ENCODE measurements around the gene KLF17. TPM values are rescaled to one million over a fixed set of nuclear protein-coding genes. Genes with fewer than 3 reads are reported as not detected.

KLF17 gene
- total RNA-seq, 1 experiment from 2014 or later, result not detected

DNA sequence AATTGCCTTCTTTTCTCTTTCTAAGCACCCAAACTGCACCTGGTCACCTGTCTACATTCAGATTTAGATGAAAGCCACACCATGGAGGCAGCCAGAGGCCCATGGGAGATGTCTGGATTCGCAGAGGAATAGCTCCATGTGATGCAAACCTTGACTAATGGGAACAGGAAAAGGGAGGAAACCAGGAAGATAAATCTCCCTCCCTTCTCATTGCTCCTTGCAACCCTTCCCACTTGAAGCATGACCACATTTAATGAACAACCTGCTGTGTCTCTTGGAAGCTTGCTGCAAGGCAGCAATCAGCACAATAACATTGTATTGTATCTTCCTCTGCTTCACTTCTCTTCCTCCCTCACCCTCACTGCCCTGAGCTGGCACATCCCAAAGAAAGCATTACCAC is 42.6 kb upstream of the KLF17 start (continued):
- TF ChIP-seq, protein P1, sequence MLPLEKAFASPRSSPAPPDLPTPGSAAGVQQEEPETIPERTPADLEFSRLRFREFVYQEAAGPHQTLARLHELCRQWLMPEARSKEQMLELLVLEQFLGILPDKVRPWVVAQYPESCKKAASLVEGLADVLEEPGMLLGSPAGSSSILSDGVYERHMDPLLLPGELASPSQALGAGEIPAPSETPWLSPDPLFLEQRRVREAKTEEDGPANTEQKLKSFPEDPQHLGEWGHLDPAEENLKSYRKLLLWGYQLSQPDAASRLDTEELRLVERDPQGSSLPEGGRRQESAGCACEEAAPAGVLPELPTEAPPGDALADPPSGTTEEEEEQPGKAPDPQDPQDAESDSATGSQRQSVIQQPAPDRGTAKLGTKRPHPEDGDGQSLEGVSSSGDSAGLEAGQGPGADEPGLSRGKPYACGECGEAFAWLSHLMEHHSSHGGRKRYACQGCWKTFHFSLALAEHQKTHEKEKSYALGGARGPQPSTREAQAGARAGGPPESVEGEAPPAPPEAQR (CRISPR knock-in tag; IDR thresholded peaks at IDR 0.05), result no peak
- no peak for TF ChIP-seq KAT7 (CRISPR knock-in tag; IDR thresholded peaks at IDR 0.05; ENCODE audit: borderline replicate concordance)
- TF ChIP-seq ZNF219 (CRISPR knock-in tag; IDR thresholded peaks at IDR 0.05; ENCODE audit: borderline replicate concordance), result no peak
- TF ChIP-seq GTF2I (CRISPR knock-in tag; conservative IDR thresholded peaks at IDR 0.05), result no peak
- TF ChIP-seq, protein P2, sequence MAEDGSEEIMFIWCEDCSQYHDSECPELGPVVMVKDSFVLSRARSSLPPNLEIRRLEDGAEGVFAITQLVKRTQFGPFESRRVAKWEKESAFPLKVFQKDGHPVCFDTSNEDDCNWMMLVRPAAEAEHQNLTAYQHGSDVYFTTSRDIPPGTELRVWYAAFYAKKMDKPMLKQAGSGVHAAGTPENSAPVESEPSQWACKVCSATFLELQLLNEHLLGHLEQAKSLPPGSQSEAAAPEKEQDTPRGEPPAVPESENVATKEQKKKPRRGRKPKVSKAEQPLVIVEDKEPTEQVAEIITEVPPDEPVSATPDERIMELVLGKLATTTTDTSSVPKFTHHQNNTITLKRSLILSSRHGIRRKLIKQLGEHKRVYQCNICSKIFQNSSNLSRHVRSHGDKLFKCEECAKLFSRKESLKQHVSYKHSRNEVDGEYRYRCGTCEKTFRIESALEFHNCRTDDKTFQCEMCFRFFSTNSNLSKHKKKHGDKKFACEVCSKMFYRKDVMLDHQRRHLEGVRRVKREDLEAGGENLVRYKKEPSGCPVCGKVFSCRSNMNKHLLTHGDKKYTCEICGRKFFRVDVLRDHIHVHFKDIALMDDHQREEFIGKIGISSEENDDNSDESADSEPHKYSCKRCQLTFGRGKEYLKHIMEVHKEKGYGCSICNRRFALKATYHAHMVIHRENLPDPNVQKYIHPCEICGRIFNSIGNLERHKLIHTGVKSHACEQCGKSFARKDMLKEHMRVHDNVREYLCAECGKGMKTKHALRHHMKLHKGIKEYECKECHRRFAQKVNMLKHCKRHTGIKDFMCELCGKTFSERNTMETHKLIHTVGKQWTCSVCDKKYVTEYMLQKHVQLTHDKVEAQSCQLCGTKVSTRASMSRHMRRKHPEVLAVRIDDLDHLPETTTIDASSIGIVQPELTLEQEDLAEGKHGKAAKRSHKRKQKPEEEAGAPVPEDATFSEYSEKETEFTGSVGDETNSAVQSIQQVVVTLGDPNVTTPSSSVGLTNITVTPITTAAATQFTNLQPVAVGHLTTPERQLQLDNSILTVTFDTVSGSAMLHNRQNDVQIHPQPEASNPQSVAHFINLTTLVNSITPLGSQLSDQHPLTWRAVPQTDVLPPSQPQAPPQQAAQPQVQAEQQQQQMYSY (CRISPR knock-in tag; IDR thresholded peaks at IDR 0.05), result no peak

DNA sequence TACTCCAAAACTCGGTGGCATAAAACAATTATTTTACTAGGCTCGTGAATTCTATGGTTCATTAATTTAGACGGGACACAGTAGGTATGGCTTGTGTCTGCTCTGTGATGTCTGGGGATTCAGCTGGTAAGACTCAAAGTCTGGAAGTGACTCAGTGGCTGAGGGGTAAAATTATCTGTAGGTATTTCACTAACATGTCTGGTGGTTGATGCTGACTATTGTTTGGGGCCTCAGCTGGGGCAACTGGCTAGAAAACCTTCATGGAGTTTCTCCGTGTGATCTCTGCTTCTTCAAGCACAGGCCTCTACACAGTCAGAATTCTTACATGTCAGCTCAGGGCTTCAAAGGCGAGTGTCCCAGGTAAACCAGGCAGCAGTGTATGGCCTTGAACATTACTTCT is 41.2 kb upstream of the KLF17 start:
- ATAC-seq (no peak), DNase-seq (ENCODE audit: low spot score) (no peak)
- TF ChIP-seq, protein P3, sequence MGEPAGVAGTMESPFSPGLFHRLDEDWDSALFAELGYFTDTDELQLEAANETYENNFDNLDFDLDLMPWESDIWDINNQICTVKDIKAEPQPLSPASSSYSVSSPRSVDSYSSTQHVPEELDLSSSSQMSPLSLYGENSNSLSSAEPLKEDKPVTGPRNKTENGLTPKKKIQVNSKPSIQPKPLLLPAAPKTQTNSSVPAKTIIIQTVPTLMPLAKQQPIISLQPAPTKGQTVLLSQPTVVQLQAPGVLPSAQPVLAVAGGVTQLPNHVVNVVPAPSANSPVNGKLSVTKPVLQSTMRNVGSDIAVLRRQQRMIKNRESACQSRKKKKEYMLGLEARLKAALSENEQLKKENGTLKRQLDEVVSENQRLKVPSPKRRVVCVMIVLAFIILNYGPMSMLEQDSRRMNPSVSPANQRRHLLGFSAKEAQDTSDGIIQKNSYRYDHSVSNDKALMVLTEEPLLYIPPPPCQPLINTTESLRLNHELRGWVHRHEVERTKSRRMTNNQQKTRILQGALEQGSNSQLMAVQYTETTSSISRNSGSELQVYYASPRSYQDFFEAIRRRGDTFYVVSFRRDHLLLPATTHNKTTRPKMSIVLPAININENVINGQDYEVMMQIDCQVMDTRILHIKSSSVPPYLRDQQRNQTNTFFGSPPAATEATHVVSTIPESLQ (CRISPR knock-in tag; IDR thresholded peaks at IDR 0.05), result no peak
- TF ChIP-seq ZNF671 (CRISPR knock-in tag; IDR thresholded peaks at IDR 0.05) (no peak), IRF2 (CRISPR knock-in tag; IDR thresholded peaks at IDR 0.05; ENCODE audit: borderline replicate concordance, low read depth) (no peak), ZBTB21 (CRISPR knock-in tag; IDR thresholded peaks at IDR 0.05; ENCODE audit: borderline replicate concordance) (no peak), JAZF1 (CRISPR knock-in tag; IDR thresholded peaks at IDR 0.05) (no peak), NFE2L1 (CRISPR knock-in tag; IDR thresholded peaks at IDR 0.05) (no peak), ZNF138 (CRISPR knock-in tag; conservative IDR thresholded peaks at IDR 0.05) (no peak), CREB1 (CRISPR knock-in tag; IDR thresholded peaks at IDR 0.05) (no peak), TEAD4 (CRISPR knock-in tag; IDR thresholded peaks at IDR 0.05) (no peak), SMAD3 (CRISPR knock-in tag; IDR thresholded peaks at IDR 0.05; ENCODE audit: borderline replicate concordance) (no peak), ZNF232 (CRISPR knock-in tag; IDR thresholded peaks at IDR 0.05) (no peak), ESRRA (CRISPR knock-in tag; IDR thresholded peaks at IDR 0.05; ENCODE audit: borderline replicate concordance) (no peak)
- POLR2A ChIA-PET, result no interaction called here
- Mint-ChIP-seq H3K4me1 (peaks cover 11% of the 10 kb centered on the region), H3K36me3 (no peaks in the 10 kb centered on the region), H3K9me3 (no peaks in the 10 kb centered on the region), H3K27ac (no peak overlapping the region), H3K27me3 (ENCODE audit: low read depth) (peaks cover 7% of the 10 kb centered on the region; the same call in 1 of the 2 replicates), H3K4me3 (no peak overlapping the region)
- CTCF ChIA-PET, result no interaction called here

DNA sequence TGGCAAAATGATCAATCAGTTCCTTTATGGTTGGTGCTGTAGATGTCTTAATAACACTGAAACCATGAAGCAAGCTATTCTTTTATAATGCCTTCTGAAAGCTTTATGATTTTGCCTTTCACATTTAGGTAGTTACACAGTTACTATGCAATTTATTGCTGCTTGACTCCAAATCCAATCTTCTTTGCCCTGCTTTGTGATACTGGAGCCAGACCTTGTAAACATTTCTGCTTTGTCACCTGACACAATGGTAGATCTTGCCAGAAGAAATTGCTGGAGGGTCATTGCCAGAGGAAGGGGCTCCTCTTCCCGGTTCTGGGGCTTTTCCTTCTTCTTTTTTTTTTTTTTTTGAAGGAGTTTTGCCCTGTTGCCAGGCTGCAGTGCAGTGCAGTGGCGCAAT is 40.5 kb upstream of the KLF17 start:
- Mint-ChIP-seq H3K27ac (no peak overlapping the region), H3K36me3 (no peaks in the 10 kb centered on the region), H3K9me3 (no peaks in the 10 kb centered on the region), H3K4me1 (peaks cover 11% of the 10 kb centered on the region), H3K27me3 (ENCODE audit: low read depth) (peaks cover 2% of the 10 kb centered on the region; the same call in 1 of the 2 replicates), H3K4me3 (no peak overlapping the region)
- CTCF ChIA-PET, result no interaction called here
- POLR2A ChIA-PET, result no interaction called here
- ATAC-seq (no peak), DNase-seq (ENCODE audit: low spot score) (no peak)
- TF ChIP-seq JUN (CRISPR knock-in tag; IDR thresholded peaks at IDR 0.05) (no peak), ZNF416 (CRISPR knock-in tag; IDR thresholded peaks at IDR 0.05) (no peak), ATF1 (CRISPR knock-in tag; IDR thresholded peaks at IDR 0.05) (no peak), ZNF219 (CRISPR knock-in tag; IDR thresholded peaks at IDR 0.05; ENCODE audit: borderline replicate concordance) (no peak), ZNF317 (CRISPR knock-in tag; IDR thresholded peaks at IDR 0.05; ENCODE audit: borderline replicate concordance, low read depth) (no peak), ZNF138 (CRISPR knock-in tag; conservative IDR thresholded peaks at IDR 0.05) (no peak), NR3C1 (CRISPR knock-in tag; conservative IDR thresholded peaks at IDR 0.05; ENCODE audit: low read depth) (no peak), FOXK1 (CRISPR knock-in tag; IDR thresholded peaks at IDR 0.05) (no peak)
- TF ChIP-seq, protein P4, sequence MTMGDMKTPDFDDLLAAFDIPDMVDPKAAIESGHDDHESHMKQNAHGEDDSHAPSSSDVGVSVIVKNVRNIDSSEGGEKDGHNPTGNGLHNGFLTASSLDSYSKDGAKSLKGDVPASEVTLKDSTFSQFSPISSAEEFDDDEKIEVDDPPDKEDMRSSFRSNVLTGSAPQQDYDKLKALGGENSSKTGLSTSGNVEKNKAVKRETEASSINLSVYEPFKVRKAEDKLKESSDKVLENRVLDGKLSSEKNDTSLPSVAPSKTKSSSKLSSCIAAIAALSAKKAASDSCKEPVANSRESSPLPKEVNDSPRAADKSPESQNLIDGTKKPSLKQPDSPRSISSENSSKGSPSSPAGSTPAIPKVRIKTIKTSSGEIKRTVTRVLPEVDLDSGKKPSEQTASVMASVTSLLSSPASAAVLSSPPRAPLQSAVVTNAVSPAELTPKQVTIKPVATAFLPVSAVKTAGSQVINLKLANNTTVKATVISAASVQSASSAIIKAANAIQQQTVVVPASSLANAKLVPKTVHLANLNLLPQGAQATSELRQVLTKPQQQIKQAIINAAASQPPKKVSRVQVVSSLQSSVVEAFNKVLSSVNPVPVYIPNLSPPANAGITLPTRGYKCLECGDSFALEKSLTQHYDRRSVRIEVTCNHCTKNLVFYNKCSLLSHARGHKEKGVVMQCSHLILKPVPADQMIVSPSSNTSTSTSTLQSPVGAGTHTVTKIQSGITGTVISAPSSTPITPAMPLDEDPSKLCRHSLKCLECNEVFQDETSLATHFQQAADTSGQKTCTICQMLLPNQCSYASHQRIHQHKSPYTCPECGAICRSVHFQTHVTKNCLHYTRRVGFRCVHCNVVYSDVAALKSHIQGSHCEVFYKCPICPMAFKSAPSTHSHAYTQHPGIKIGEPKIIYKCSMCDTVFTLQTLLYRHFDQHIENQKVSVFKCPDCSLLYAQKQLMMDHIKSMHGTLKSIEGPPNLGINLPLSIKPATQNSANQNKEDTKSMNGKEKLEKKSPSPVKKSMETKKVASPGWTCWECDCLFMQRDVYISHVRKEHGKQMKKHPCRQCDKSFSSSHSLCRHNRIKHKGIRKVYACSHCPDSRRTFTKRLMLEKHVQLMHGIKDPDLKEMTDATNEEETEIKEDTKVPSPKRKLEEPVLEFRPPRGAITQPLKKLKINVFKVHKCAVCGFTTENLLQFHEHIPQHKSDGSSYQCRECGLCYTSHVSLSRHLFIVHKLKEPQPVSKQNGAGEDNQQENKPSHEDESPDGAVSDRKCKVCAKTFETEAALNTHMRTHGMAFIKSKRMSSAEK (CRISPR knock-in tag; IDR thresholded peaks at IDR 0.05; ENCODE audit: borderline replicate concordance), result no peak

All from WTC11 (cell line).